Measurements from ENCODE around the gene PPHLN1. TPM values are rescaled to one million over a fixed set of nuclear protein-coding genes. Genes with fewer than 3 reads are reported as not detected.
A peak's percentile ranks its signal among the peaks of the same experiment; 100 is the strongest.

The PPHLN1 gene
- total and polyA plus RNA-seq, 8 donors = 42.2 to 75.2 (median 65.6) TPM

- Histone ChIP-seq H3K4me1 (no peaks in the 10 kb centered on the region), H3K9me3 (no peaks in the 10 kb centered on the region), H3K27me3 (no peaks in the 10 kb centered on the region), H3K27ac (no peak overlapping the region), H3K36me3 (peaks cover 0 to 18% of the 10 kb centered on the region in 2 donors), H3K4me3 (no peak overlapping the region)
- TF ChIP-seq CTCF (IDR thresholded peaks at IDR 0.05) = no peak
- DNase-seq (no peak), ATAC-seq (no peak)
- intact Hi-C loops (cut with DNase I) = no loop called here
Measured at GRCh38 chr12:42432517-42433140, 106.7 kb downstream of the PPHLN1 start.

GRCh38 chr12:42440608-42441007 lies 114.6 kb downstream of the PPHLN1 start:
- no peak overlapping the region for H3K4me3 ChIP-seq
- intact Hi-C loops (cut with DNase I) = no loop called here
- no peaks in the 10 kb centered on the region for H3K4me1 ChIP-seq
- no peaks in the 10 kb centered on the region for H3K27me3 ChIP-seq
- ATAC-seq (no peak), DNase-seq (no peak)
- no peaks in the 10 kb centered on the region for H3K9me3 ChIP-seq
- TF ChIP-seq CTCF (IDR thresholded peaks at IDR 0.05) = no peak
- H3K27ac ChIP-seq = no peak overlapping the region
- peaks cover 0 to 45% of the 10 kb centered on the region in 2 donors for H3K36me3 ChIP-seq

- ATAC-seq (peak; percentile 33), DNase-seq (peak in 1 of 4 donors; percentile 34)
- Histone ChIP-seq H3K27me3 (no peaks in the 10 kb centered on the region), H3K4me1 (peaks cover 0 to 4% of the 10 kb centered on the region in 2 donors), H3K9me3 (no peaks in the 10 kb centered on the region), H3K4me3 (no peak overlapping the region), H3K36me3 (peaks cover 0 to 57% of the 10 kb centered on the region in 2 donors), H3K27ac (no peak overlapping the region)
- TF ChIP-seq CTCF (IDR thresholded peaks at IDR 0.05) = no peak
- intact Hi-C loops (cut with DNase I) = no loop called here
Measured at GRCh38 chr12:42442311-42442759, 116.4 kb downstream of the PPHLN1 start.

DNA sequence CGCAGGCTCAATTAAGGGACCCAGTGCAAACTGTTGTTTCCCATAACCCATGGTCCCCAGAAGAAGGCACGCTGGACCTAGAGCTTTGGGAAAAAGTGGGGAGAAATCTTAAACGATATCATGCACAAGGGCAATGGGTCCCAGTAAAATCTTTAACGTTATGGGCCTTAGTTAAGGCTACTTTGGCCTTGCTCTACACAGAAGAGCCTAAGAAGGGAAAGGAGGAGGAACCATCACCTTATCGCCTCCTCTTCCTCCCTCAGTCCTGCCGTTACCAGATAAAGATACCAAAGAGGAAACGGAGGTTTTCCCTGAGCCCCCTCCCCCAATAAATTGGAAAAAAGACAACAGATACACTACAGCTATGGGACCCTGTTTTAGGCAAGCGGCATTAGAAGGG lies 116.9 kb downstream of the PPHLN1 start:
- intact Hi-C loops (cut with DNase I) = no loop called here
- Histone ChIP-seq H3K27ac (no peak overlapping the region), H3K27me3 (no peaks in the 10 kb centered on the region), H3K9me3 (no peaks in the 10 kb centered on the region), H3K36me3 (peaks cover 0 to 57% of the 10 kb centered on the region in 2 donors), H3K4me3 (no peak overlapping the region), H3K4me1 (peaks cover 0 to 10% of the 10 kb centered on the region in 2 donors)
- TF ChIP-seq CTCF (IDR thresholded peaks at IDR 0.05) = no peak
- DNase-seq = no peak
- ATAC-seq = no peak

- no peak for TF ChIP-seq CTCF (IDR thresholded peaks at IDR 0.05)
- Histone ChIP-seq H3K9me3 (no peaks in the 10 kb centered on the region), H3K27me3 (no peaks in the 10 kb centered on the region), H3K4me3 (no peak overlapping the region), H3K4me1 (peaks cover 0 to 10% of the 10 kb centered on the region in 2 donors), H3K36me3 (peaks cover 0 to 65% of the 10 kb centered on the region in 2 donors), H3K27ac (no peak overlapping the region)
- intact Hi-C loops (cut with DNase I) = no loop called here
- ATAC-seq (no peak), DNase-seq (no peak)
Measured at GRCh38 chr12:42444192-42444943, 118.4 kb downstream of the PPHLN1 start.

All from left lung (tissue), 10 donors.